MM.1S (cell line): Measurements from ENCODE around the gene TEX44.

Experiments used
- EZH2 ChIP-seq: fragments of 300-600 bp; sonication (generic); optimal IDR thresholded peaks from 2 replicates; pipeline ENCODE3; 2017; ENCODE audit warnings: low read depth, mild to moderate bottlenecking, antibody characterized with exemption, low read length, mixed read lengths
- EZH2phosphoT487 ChIP-seq: fragments of 300-600 bp; sonication (generic); IDR thresholded peaks from 2 replicates; pipeline ENCODE4 v1.6.1; 2018; ENCODE audit warnings: antibody characterized with exemption, low read length

DNA sequence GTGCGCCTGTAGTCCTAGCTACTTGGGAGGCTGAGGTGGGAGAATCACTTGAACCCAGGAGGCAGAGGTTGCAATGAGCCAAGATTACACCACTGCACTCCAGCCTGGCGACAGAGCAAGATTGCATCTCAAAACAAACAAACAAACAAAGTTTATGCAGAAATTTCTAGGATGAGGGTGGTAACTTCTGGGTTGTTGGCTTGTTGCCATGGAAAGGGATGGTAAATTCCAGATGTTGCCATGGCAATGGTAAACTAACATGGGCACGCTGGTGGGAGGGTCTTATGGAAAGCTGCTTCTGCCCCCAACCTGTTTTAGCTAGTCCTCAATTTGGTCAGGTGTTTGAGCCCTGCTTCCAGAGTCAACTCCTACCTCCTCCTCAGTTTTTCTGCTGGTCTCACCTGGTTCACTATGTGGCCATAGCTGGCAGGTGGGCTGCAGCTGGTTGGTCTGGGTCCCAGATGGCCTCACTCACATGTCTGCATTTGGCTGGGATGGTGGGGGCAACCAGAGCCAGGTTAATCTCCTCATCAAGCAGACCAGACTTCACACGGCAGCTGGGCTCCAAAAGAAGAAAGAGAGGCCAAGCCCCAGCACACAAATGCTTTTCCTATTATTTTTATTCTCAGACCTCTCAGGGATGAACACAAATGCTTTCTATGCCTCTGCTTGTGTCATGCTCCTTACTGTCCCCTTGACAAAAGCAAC lies 26.6 kb upstream of the TEX44 start:
- TF ChIP-seq EZH2, result no peak
- TF ChIP-seq EZH2phosphoT487, result no peak
